HG02973 (cell line): Measurements from ENCODE around the gene DUSP7.

Source experiments
- ATAC-seq: cut with Tn5 transposase; IDR thresholded peaks from one replicate; pipeline ENCODE4 v1.9.1; 2021; ENCODE audit warnings: moderate library complexity; ENCODE audit not compliant: unreplicated experiment

The DUSP7 gene

GRCh38 chr3:52012699-52013098 is 43.7 kb downstream of the DUSP7 start:
- ATAC-seq, result no peak

- ATAC-seq, result no peak
Measured at GRCh38 chr3:52010431-52010830, 45.9 kb downstream of the DUSP7 start.

- ATAC-seq, result no peak
Measured at GRCh38 chr3:52007291-52007690, 49.1 kb downstream of the DUSP7 start.

GRCh38 chr3:52006820-52007133 is 49.6 kb downstream of the DUSP7 start:
- ATAC-seq, result no peak

GRCh38 chr3:52006017-52006819 is 50.2 kb downstream of the DUSP7 start:
- ATAC-seq, result no peak

GRCh38 chr3:52005571-52005986 is 50.8 kb downstream of the DUSP7 start:
- no peak for ATAC-seq

GRCh38 chr3:52004906-52005395 is 51.4 kb downstream of the DUSP7 start:
- no peak for ATAC-seq

- no peak for ATAC-seq
Measured at GRCh38 chr3:52004163-52004787, 52.1 kb downstream of the DUSP7 start.

- ATAC-seq, result no peak
Measured at GRCh38 chr3:52002748-52003147, 53.6 kb downstream of the DUSP7 start.

GRCh38 chr3:52001443-52001974 is 54.9 kb downstream of the DUSP7 start:
- ATAC-seq, result peak; percentile 78

GRCh38 chr3:51999846-52000245 is 56.5 kb downstream of the DUSP7 start:
- ATAC-seq, result no peak
